Testis (tissue), 2 donors: ENCODE measurements around the gene COPS7A.
"Not testable (repeated sequence)": the region's sequence is repeated elsewhere in the genome, so short reads cannot be mapped to it uniquely, and the experiment has no call there.

Source experiments
- CTCF ChIP-seq, 3 experiments: fragments of 450-650 bp in 2 of 3; fragments of 200-600 bp in 1 of 3; sonication (generic) in 1 of 3; IDR thresholded peaks; one replicate each; pipeline ENCODE4 v1.5.1; 2016 to 2019; ENCODE audit warnings: antibody characterized with exemption in 3 of 3, mild to moderate bottlenecking in 2 of 3, moderate library complexity in 1 of 3
- POLR2A ChIP-seq: fragments of 450-650 bp; IDR thresholded peaks from one replicate; pipeline ENCODE4 v1.6.1; 2017; ENCODE audit warnings: antibody characterized with exemption, mild to moderate bottlenecking, moderate library complexity

- not testable (repeated sequence) for TF ChIP-seq CTCF (IDR thresholded peaks at IDR 0.05); POLR2A
These were observed 7.6 kb upstream of the COPS7A start for GRCh38 chr12:6716031-6716873.
